ENCODE results near the gene DPP10. TPM values are rescaled to one million over a fixed set of nuclear protein-coding genes. Genes with fewer than 3 reads are reported as not detected.
A peak's percentile ranks its signal among the peaks of the same experiment; 100 is the strongest.

The DPP10 gene
- total and polyA plus RNA-seq, 4 donors, result 0.08 to 5.0 (median 0.27) TPM

DNA sequence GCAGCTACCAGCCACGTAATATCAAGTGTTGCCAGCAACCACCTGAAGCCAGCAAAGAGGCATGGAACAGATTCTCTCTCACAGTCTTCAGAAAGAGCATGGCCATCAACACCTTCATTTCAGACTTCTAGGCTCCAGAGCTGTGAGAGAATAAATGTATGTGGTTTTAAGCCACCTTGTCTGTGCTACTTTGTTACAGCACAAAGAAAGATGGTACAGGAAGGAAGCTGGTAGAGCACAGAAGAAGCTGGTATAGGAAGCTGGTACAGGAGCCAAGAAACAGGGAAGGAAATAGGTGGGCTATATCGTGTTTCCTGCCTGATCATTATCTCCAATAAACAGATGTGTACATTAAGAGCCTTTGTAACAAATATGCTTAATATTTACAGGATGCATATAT lies 217.4 kb downstream of the DPP10 start:
- no peak for ATAC-seq (ENCODE audit: insufficient read depth, low FRiP score)
- WGBS, 2 donors, result 59 to 61% methylated on average over 2 of the region's 2 CpGs

DNA sequence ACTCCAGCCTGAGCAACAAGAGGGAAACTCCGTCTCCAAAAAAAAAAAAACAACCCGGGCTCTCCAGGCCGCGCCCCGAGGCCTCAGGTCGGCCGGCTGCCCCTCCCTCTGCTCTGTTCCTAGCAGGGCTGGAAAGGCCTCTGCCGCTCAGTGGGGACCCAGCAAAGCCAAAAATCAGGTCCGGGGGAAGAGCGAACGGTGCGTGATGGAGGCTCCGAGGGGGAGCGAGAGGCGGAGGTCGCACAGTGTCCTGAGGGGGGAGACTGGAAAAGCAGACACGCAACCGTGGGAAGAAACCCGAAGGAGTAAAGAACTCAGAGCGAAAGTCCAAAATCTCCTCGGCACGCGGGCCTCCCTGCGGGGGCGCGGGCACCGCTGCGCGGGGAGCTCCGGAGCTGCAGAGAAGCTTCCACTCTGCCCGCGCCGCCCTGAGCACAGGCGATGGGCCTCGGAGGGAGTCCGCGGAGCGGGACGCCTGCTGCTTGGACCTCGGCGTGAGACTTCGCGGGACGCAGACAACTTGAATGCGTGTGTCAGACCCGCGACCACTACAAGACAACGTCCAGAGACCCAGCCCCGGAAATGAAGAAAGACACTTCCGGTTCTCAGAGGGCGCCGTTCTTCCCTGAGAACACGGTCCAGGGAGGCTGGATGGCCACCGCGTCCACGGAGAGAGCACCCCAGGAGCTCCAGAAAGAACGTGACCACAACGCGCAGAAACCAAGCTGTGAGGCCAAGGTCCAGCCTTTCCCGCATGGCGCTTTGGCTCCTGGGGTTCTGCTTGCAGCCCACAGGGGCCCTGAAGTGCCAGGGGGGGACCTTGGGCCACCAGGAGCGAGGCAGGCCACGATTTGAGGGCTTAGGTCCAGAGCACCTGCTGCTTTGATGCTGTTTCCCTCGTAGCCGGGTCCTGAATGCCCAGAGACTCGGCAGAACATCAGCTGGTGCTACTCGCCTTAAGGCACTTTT lies 219.8 kb downstream of the DPP10 start:
- TF ChIP-seq, protein P1, sequence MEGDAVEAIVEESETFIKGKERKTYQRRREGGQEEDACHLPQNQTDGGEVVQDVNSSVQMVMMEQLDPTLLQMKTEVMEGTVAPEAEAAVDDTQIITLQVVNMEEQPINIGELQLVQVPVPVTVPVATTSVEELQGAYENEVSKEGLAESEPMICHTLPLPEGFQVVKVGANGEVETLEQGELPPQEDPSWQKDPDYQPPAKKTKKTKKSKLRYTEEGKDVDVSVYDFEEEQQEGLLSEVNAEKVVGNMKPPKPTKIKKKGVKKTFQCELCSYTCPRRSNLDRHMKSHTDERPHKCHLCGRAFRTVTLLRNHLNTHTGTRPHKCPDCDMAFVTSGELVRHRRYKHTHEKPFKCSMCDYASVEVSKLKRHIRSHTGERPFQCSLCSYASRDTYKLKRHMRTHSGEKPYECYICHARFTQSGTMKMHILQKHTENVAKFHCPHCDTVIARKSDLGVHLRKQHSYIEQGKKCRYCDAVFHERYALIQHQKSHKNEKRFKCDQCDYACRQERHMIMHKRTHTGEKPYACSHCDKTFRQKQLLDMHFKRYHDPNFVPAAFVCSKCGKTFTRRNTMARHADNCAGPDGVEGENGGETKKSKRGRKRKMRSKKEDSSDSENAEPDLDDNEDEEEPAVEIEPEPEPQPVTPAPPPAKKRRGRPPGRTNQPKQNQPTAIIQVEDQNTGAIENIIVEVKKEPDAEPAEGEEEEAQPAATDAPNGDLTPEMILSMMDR (IDR thresholded peaks at IDR 0.05; ENCODE audit: control extremely low read depth, extremely low read depth), result no peak
- Histone ChIP-seq H3K27me3 (ENCODE audit: control insufficient read depth in 3 of 3, insufficient read depth in 3 of 3, low read length in 2 of 3) (peaks cover 0 to 9% (median 2%) of the 10 kb centered on the region in 3 donors), H3K9ac (ENCODE audit: insufficient read depth in 1 of 2, low read length in 2 of 2) (peak overlapping the region; percentile 16 to 69), H3K36me3 (ENCODE audit: control insufficient read depth in 4 of 4, insufficient read depth in 4 of 4, low read length in 4 of 4) (no peaks in the 10 kb centered on the region), H3K9me3 (ENCODE audit: control insufficient read depth in 4 of 4, insufficient read depth in 3 of 4, low read length in 3 of 4) (peaks cover 0 to 4% (median 0%) of the 10 kb centered on the region in 4 donors), H3K27ac (ENCODE audit: low read depth in 1 of 2, low read length in 1 of 2) (no peak overlapping the region), H3K4me1 (ENCODE audit: control insufficient read depth in 5 of 5, insufficient read depth in 5 of 5, low read length in 5 of 5) (no peaks in the 10 kb centered on the region), H3K4me3 (peak overlapping the region; percentile 55)
- DNase-seq (peak; percentile 52 to 59 (median 58)), ATAC-seq (ENCODE audit: insufficient read depth, low FRiP score) (peak; percentile 75)
- WGBS, 2 donors, result 20 to 26% methylated on average over 67 of the region's 67 CpGs

More for the DNA sequence above, 217.4 kb downstream of the DPP10 start:
- TF ChIP-seq, protein P1 (IDR thresholded peaks at IDR 0.05; ENCODE audit: control extremely low read depth, extremely low read depth), result no peak
- Histone ChIP-seq H3K27ac (ENCODE audit: low read depth in 1 of 2, low read length in 1 of 2) (no peak overlapping the region), H3K9me3 (ENCODE audit: control insufficient read depth in 4 of 4, insufficient read depth in 3 of 4, low read length in 3 of 4) (peaks cover 0 to 4% (median 0%) of the 10 kb centered on the region in 4 donors), H3K9ac (ENCODE audit: insufficient read depth in 1 of 2, low read length in 2 of 2) (no peak overlapping the region), H3K36me3 (ENCODE audit: control insufficient read depth in 4 of 4, insufficient read depth in 4 of 4, low read length in 4 of 4) (no peaks in the 10 kb centered on the region), H3K27me3 (ENCODE audit: control insufficient read depth in 3 of 3, insufficient read depth in 3 of 3, low read length in 2 of 3) (peaks cover 0 to 9% (median 2%) of the 10 kb centered on the region in 3 donors), H3K4me1 (ENCODE audit: control insufficient read depth in 5 of 5, insufficient read depth in 5 of 5, low read length in 5 of 5) (no peaks in the 10 kb centered on the region), H3K4me3 (no peak overlapping the region)
- DNase-seq, result no peak

DNA sequence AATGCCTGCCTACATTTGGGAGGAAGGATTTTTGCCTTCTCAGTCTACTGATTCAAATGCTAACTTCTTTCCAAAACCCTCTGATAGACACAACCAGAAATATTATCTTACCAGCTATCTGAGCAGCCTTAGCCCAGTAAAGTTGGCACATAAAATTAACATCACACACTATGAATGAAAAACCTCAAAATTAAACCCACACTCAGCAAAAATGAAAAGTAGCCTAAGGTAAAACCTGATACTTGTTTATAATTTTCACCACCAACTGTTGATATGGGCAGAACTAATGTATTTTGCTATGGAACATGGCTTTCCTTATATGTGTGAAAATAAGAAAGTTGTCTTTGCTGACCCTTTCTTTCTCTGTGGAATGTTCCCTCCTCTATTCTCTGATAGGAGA lies 226.0 kb downstream of the DPP10 start:
- TF ChIP-seq, protein P1 (IDR thresholded peaks at IDR 0.05; ENCODE audit: control extremely low read depth, extremely low read depth), result no peak
- DNase-seq (no peak), ATAC-seq (ENCODE audit: insufficient read depth, low FRiP score) (no peak)
- Histone ChIP-seq H3K27ac (ENCODE audit: low read depth in 1 of 2, low read length in 1 of 2) (no peak overlapping the region), H3K9ac (ENCODE audit: insufficient read depth in 1 of 2, low read length in 2 of 2) (no peak overlapping the region), H3K4me3 (no peak overlapping the region), H3K4me1 (ENCODE audit: control insufficient read depth in 5 of 5, insufficient read depth in 5 of 5, low read length in 5 of 5) (no peaks in the 10 kb centered on the region), H3K9me3 (ENCODE audit: control insufficient read depth in 4 of 4, insufficient read depth in 3 of 4, low read length in 3 of 4) (no peaks in the 10 kb centered on the region), H3K27me3 (ENCODE audit: control insufficient read depth in 3 of 3, insufficient read depth in 3 of 3, low read length in 2 of 3) (peaks cover 0 to 2% (median 0%) of the 10 kb centered on the region in 3 donors), H3K36me3 (ENCODE audit: control insufficient read depth in 4 of 4, insufficient read depth in 4 of 4, low read length in 4 of 4) (no peaks in the 10 kb centered on the region)

Data from lung (tissue), 12 donors.